ENCODE measurements around the gene MYOM3.

MYOM3 gene

DNA sequence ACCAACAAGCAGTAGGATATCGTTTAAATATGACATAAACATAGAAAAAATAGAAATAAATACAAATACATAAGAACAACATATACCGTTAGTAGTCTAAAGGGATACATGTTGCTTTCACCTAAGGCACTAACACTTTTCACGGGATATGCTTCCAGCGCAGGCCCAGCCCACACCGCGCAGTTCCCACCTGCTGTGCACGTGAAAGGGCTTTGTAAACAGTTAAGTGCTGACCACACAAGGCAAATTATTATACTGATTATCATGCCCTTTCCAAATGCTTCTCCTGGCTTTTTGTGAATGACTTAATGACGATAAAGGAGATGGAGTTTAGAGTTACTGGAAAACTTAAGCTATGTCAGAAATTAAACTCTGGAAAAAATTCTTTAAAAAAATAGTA, 42.3 kb upstream of the MYOM3 start:
- TF ChIP-seq, protein P1, sequence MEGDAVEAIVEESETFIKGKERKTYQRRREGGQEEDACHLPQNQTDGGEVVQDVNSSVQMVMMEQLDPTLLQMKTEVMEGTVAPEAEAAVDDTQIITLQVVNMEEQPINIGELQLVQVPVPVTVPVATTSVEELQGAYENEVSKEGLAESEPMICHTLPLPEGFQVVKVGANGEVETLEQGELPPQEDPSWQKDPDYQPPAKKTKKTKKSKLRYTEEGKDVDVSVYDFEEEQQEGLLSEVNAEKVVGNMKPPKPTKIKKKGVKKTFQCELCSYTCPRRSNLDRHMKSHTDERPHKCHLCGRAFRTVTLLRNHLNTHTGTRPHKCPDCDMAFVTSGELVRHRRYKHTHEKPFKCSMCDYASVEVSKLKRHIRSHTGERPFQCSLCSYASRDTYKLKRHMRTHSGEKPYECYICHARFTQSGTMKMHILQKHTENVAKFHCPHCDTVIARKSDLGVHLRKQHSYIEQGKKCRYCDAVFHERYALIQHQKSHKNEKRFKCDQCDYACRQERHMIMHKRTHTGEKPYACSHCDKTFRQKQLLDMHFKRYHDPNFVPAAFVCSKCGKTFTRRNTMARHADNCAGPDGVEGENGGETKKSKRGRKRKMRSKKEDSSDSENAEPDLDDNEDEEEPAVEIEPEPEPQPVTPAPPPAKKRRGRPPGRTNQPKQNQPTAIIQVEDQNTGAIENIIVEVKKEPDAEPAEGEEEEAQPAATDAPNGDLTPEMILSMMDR (conservative IDR thresholded peaks at IDR 0.05; ENCODE audit: low read depth, low read length), result no peak
- DNase-seq (ENCODE audit: low read depth), result no peak
- H3K4me3 ChIP-seq (ENCODE audit: low read depth, low read length), result no peak overlapping the region

- no peak overlapping the region for H3K4me3 ChIP-seq (ENCODE audit: low read depth, low read length)
- DNase-seq (ENCODE audit: low read depth), result no peak
- TF ChIP-seq, protein P1 (conservative IDR thresholded peaks at IDR 0.05; ENCODE audit: low read depth, low read length), result no peak
Observed at GRCh38 chr1:24152631-24153494, 40.9 kb upstream of the MYOM3 start.

DNA sequence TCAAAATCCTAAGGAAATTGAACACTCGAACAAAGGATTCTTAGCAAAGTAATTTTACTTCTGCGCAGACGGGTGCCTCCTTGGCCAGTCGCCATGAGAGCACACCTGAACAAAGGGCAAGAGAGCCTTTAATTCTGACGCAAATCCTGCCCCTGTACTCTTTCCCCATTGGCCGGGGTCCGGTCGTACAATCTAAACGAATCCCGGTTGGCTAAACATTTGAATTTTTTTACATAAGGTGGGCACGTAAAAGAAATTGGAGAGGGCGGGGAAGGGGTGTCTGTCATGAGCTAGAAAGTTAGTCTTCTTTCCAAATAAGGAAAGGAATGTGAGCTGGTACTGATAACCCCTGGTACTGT, 39.2 kb upstream of the MYOM3 start:
- no peak for DNase-seq (ENCODE audit: low read depth)
- no peak overlapping the region for H3K4me3 ChIP-seq (ENCODE audit: low read depth, low read length)
- TF ChIP-seq, protein P1 (conservative IDR thresholded peaks at IDR 0.05; ENCODE audit: low read depth, low read length), result no peak

- DNase-seq (ENCODE audit: low read depth), result peak; percentile 83
- TF ChIP-seq, protein P1 (conservative IDR thresholded peaks at IDR 0.05; ENCODE audit: low read depth, low read length), result peak; percentile 83
- peak overlapping the region; percentile 18 for H3K4me3 ChIP-seq (ENCODE audit: low read depth, low read length)
Observed at GRCh38 chr1:24150234-24151174, 38.6 kb upstream of the MYOM3 start.

DNA sequence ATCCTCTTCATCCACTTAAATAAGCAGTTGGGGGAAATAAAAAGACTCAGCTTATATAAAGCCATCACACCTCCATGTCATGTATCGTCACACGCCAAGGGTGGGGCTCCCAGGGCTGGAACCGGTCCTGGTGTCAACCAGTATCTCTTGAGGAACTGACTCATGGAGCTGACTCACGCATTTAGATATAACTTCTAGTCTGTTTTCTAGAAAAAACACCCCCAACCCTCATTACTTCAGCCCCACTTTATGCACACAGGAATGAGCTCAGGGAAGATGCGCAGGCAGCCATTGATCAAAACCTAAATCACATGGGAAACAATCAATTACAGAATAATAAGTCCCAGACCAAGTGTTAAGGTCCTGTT, 37.9 kb upstream of the MYOM3 start:
- H3K4me3 ChIP-seq (ENCODE audit: low read depth, low read length), result no peak overlapping the region
- TF ChIP-seq, protein P1 (conservative IDR thresholded peaks at IDR 0.05; ENCODE audit: low read depth, low read length), result no peak
- peak; percentile 51 for DNase-seq (ENCODE audit: low read depth)

DNA sequence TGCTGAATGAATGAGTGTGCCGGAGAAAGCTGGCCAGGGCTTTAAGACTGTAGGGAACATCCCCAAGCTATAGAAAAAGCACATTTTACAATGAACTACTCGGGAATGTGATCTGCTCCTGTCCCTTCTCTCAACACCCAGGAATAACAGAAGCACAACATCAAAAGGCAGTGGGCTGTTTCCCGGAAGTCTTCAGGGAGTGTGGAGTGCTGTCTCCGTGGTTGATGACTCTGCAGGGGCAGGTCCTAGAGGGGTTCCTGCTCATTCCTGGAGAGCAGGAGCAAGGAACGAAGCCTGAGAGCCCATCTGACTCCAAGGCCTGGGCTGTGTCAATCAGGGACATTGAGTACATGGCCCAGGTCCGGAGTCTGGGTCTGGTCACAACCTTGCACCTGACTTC, 35.9 kb upstream of the MYOM3 start:
- H3K4me3 ChIP-seq (ENCODE audit: low read depth, low read length), result no peak overlapping the region
- DNase-seq (ENCODE audit: low read depth), result no peak
- TF ChIP-seq, protein P1 (conservative IDR thresholded peaks at IDR 0.05; ENCODE audit: low read depth, low read length), result no peak
